COLO829 (cell line): ENCODE data around the gene C1QTNF2.
A peak's percentile ranks its signal among the peaks of the same experiment; 100 is the strongest.

ENCODE experiments used
- DNase-seq: peaks from one replicate; pipeline ENCODE4 v3.0.0; 2012; ENCODE audit warnings: low spot score

C1QTNF2 gene

GRCh38 chr5:160369990-160370712, at the start of gene C1QTNF2:
C1QTNF2 (minus strand) TSS chr5:160370626; CDS start chr5:160355011, 15,615 bp downstream.
- DNase-seq, result peak; percentile 28

GRCh38 chr5:160420331-160420610, 49.8 kb upstream of the C1QTNF2 start:
- DNase-seq, result no peak

- DNase-seq, result no peak
These were observed 49.3 kb upstream of the C1QTNF2 start for GRCh38 chr5:160419458-160420330.

- peak; percentile 96 for DNase-seq
These were observed 48.4 kb upstream of the C1QTNF2 start, which contains the start of gene SLU7 for GRCh38 chr5:160418561-160419457. SLU7 (minus strand) TSS chr5:160419081; CDS start chr5:160415294, 3,787 bp downstream.

- peak; percentile 94 for DNase-seq
These were observed 29.3 kb upstream of the C1QTNF2 start, which contains the start of gene FAM200C for GRCh38 chr5:160399402-160400353. FAM200C (minus strand) TSS chr5:160400054; CDS start chr5:160395490, 4,564 bp downstream.

GRCh38 chr5:160398806-160399205, 28.4 kb upstream of the C1QTNF2 start:
- no peak for DNase-seq

- no peak for DNase-seq
These were observed 27.1 kb upstream of the C1QTNF2 start for GRCh38 chr5:160397492-160397891.

- DNase-seq, result no peak
These were observed 24.7 kb upstream of the C1QTNF2 start for GRCh38 chr5:160395111-160395510.

- no peak for DNase-seq
These were observed 20.6 kb upstream of the C1QTNF2 start for GRCh38 chr5:160390787-160391696.

GRCh38 chr5:160387445-160387844, 17.0 kb upstream of the C1QTNF2 start:
- DNase-seq, result no peak

GRCh38 chr5:160385496-160385895, 15.1 kb upstream of the C1QTNF2 start:
- no peak for DNase-seq

GRCh38 chr5:160384681-160385080, 14.3 kb upstream of the C1QTNF2 start:
- no peak for DNase-seq

- no peak for DNase-seq
These were observed 11.9 kb upstream of the C1QTNF2 start for GRCh38 chr5:160382346-160382745.

GRCh38 chr5:160380041-160380440, 9.6 kb upstream of the C1QTNF2 start:
- no peak for DNase-seq

GRCh38 chr5:160379511-160379910, 9.1 kb upstream of the C1QTNF2 start:
- no peak for DNase-seq

GRCh38 chr5:160378330-160378729, 7.9 kb upstream of the C1QTNF2 start:
- DNase-seq, result no peak

- DNase-seq, result no peak
These were observed 7.2 kb upstream of the C1QTNF2 start for GRCh38 chr5:160377651-160378050.

- no peak for DNase-seq
These were observed 6.0 kb upstream of the C1QTNF2 start for GRCh38 chr5:160376416-160376815.

- DNase-seq, result no peak
These were observed 5.3 kb upstream of the C1QTNF2 start for GRCh38 chr5:160375701-160376100.

GRCh38 chr5:160375166-160375565, 4.7 kb upstream of the C1QTNF2 start:
- DNase-seq, result no peak
